VCaP (cell line): ENCODE data around the gene KCNIP4.

Experiments used
- H3K27ac ChIP-seq: fragments of 450-650 bp; 2 replicates; pipeline ENCODE4 v1.5.1; 2017
- TF ChIP-seq, protein P1 (sequence below): fragments of 450-650 bp; conservative IDR thresholded peaks from 2 replicates; pipeline ENCODE4 v1.5.1; 2017; ENCODE audit warnings: mild to moderate bottlenecking, moderate library complexity

KCNIP4 gene

DNA sequence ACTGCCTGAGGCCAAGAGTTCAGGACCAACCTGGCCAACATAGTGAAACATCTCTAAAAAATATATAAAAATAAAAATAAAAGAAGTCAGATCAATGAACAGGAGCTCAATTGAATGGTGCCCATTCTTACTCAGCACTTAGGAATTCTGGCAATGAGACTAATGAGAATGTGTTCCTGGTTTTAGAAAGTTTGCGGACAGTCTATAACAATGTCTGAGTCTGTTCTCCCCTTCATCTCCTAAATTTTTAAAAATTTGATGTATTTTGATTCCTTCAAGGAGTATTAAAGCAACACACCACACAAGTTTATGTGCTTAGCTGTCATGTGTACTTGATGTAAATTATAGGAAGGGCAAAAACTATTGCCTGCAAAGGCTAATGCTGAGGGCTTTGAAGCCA is 30.6 kb upstream of the KCNIP4 start:
- TF ChIP-seq, protein P1, sequence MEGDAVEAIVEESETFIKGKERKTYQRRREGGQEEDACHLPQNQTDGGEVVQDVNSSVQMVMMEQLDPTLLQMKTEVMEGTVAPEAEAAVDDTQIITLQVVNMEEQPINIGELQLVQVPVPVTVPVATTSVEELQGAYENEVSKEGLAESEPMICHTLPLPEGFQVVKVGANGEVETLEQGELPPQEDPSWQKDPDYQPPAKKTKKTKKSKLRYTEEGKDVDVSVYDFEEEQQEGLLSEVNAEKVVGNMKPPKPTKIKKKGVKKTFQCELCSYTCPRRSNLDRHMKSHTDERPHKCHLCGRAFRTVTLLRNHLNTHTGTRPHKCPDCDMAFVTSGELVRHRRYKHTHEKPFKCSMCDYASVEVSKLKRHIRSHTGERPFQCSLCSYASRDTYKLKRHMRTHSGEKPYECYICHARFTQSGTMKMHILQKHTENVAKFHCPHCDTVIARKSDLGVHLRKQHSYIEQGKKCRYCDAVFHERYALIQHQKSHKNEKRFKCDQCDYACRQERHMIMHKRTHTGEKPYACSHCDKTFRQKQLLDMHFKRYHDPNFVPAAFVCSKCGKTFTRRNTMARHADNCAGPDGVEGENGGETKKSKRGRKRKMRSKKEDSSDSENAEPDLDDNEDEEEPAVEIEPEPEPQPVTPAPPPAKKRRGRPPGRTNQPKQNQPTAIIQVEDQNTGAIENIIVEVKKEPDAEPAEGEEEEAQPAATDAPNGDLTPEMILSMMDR = no peak
- H3K27ac ChIP-seq = no peak overlapping the region

DNA sequence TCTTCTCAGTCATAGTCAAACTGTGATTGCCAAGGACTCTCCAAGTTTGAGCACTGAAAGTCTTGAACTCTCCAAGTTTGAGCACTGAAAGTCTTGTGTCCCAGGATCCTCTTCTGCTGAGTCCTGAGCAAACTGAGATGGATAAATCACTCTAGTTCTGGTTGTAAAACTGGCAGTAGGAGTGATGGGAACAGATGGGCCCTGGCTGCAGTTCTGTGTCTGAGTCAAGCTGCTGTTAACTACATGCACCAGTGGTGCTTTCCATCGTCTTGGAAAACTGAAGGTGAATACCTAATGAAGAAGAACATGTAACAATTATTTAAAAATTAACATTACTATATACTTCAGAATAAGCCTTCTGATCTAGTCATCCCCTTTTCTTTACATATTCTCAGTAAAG is 27.6 kb upstream of the KCNIP4 start:
- TF ChIP-seq, protein P1 = no peak
- H3K27ac ChIP-seq = no peak overlapping the region

GRCh38 chr4:21973850-21974249 is 25.3 kb upstream of the KCNIP4 start:
- no peak overlapping the region for H3K27ac ChIP-seq
- TF ChIP-seq, protein P1 = no peak

GRCh38 chr4:21964762-21965319 is 16.3 kb upstream of the KCNIP4 start:
- TF ChIP-seq, protein P1 = no peak
- no peak overlapping the region for H3K27ac ChIP-seq

- TF ChIP-seq, protein P1 = no peak
- no peak overlapping the region for H3K27ac ChIP-seq
Measured at GRCh38 chr4:21962691-21963090, 14.1 kb upstream of the KCNIP4 start.

- TF ChIP-seq, protein P1 = no peak
- H3K27ac ChIP-seq = no peak overlapping the region
Measured at GRCh38 chr4:21960793-21961192, 12.2 kb upstream of the KCNIP4 start.

DNA sequence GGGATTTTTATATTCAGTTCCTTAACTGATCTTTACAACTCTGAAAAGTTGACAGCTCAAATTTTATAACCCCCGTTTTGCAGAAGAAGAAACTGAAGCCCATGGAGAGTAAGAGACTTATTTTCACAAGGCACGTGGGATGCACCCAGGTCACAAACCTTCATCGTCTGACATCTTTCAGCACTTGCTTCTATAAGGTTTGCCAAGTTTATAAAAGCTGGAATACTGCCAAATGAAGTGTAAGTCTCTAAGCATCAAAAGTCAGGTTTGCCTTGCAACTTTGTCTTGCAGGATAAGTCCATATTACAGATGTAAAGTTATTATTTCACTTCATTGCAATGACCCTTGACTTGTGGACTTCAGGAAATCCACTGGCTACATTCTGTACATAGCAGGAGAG is 6.3 kb upstream of the KCNIP4 start:
- TF ChIP-seq, protein P1 = no peak
- H3K27ac ChIP-seq = no peak overlapping the region

DNA sequence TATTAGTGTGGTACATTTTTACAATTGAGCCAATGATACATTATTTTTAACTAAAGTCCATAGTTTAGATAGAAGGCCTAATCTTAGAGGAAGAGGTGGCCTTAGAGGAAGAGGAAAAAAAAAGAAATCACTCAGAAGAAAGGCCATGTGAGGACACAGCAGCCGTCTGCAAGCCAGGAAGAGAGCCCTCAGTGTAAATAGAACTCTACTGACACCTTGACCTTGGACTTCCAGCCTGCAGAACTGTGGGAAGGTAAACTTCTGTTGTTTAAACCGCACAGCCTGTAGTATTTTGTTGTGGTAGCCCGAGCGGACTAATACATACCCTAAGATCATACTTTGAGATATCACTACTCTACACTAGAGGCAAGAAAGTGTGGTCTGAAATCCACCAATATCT is 5.1 kb upstream of the KCNIP4 start:
- TF ChIP-seq, protein P1 = no peak
- no peak overlapping the region for H3K27ac ChIP-seq
